UCSD-AML1 (cell line): Measurements from ENCODE around the gene POGK.
A peak's percentile ranks its signal among the peaks of the same experiment; 100 is the strongest.
"Not testable (repeated sequence)": the region's sequence is repeated elsewhere in the genome, so short reads cannot be mapped to it uniquely, and the experiment has no call there.

ENCODE experiments used
- DNase-seq: peaks from one replicate; lab custom pipeline; 2025; ENCODE audit not compliant: unreplicated experiment; lab: John Stamatoyannopoulos, UW

POGK gene

GRCh38 chr1:166855558-166855957 is 16.3 kb downstream of the POGK start:
- no peak for DNase-seq

- DNase-seq: no peak
Observed at GRCh38 chr1:166857995-166858394, 18.7 kb downstream of the POGK start.

- DNase-seq: no peak
Observed at GRCh38 chr1:166858726-166859419, 19.6 kb downstream of the POGK start.

- DNase-seq: no peak
Observed at GRCh38 chr1:166859597-166859996, 20.3 kb downstream of the POGK start.

GRCh38 chr1:166865926-166866325 is 26.7 kb downstream of the POGK start:
- no peak for DNase-seq

- DNase-seq: no peak
Observed at GRCh38 chr1:166868639-166869038, 29.4 kb downstream of the POGK start.

- DNase-seq: no peak
Observed at GRCh38 chr1:166869318-166870099, 30.2 kb downstream of the POGK start.

GRCh38 chr1:166870584-166870983 is 31.3 kb downstream of the POGK start:
- no peak for DNase-seq

GRCh38 chr1:166874464-166874863 is 35.2 kb downstream of the POGK start:
- DNase-seq: no peak

GRCh38 chr1:166875302-166875733 is 36.0 kb downstream of the POGK start:
- no peak for DNase-seq

- peak; percentile 98 for DNase-seq
Observed at GRCh38 chr1:166875734-166876539, 36.7 kb downstream of the POGK start, which contains the start of gene TADA1. TSS of gene TADA1 (minus strand) at chr1:166876264. CDS start at chr1:166876233, 31 bp downstream.

- no peak for DNase-seq
Observed at GRCh38 chr1:166876540-166876838, 37.2 kb downstream of the POGK start.

GRCh38 chr1:166878173-166878917 is 39.1 kb downstream of the POGK start:
- not testable (repeated sequence) for DNase-seq

- no peak for DNase-seq
Observed at GRCh38 chr1:166882893-166883292, 43.6 kb downstream of the POGK start.

GRCh38 chr1:166884040-166884642 is 44.9 kb downstream of the POGK start:
- no peak for DNase-seq

- DNase-seq: no peak
Observed at GRCh38 chr1:166884971-166885370, 45.7 kb downstream of the POGK start.

- DNase-seq: no peak
Observed at GRCh38 chr1:166888373-166889111, 49.3 kb downstream of the POGK start.

GRCh38 chr1:166889776-166890175 is 50.5 kb downstream of the POGK start:
- no peak for DNase-seq

GRCh38 chr1:166895766-166896165 is 56.5 kb downstream of the POGK start:
- no peak for DNase-seq

GRCh38 chr1:166899769-166900168 is 60.5 kb downstream of the POGK start:
- no peak for DNase-seq
